GM23338 (cell line): ENCODE data around the gene COL25A1. TPM values are rescaled to one million over a fixed set of nuclear protein-coding genes. Genes with fewer than 3 reads are reported as not detected.

Source experiments
- ATAC-seq: fragments of 200-7000 bp; cut with Tn5 transposase; 3 replicates; pipeline ENCODE4 v1.9.1; 2020
- DNase-seq: peaks from one replicate; pipeline ENCODE4 v3.0.0-alpha.2; 2015; ENCODE audit warnings: low spot score
- H2AFZ ChIP-seq: fragments of 200-600 bp; sonication (generic); 2 replicates; pipeline ENCODE4 v1.8.0; 2016; ENCODE audit warnings: antibody characterized with exemption, mild to moderate bottlenecking, moderate library complexity
- H3F3A ChIP-seq: fragments of 200-600 bp; sonication (generic); replicated peaks from 2 replicates; pipeline ENCODE4 v1.8.0; 2017; ENCODE audit warnings: antibody characterized with exemption, mixed run types, low read depth
- H3K27ac ChIP-seq: fragments of 200-600 bp; sonication (generic); 2 replicates; pipeline ENCODE4 v1.6.1; 2016; ENCODE audit warnings: low read depth
- H3K27me3 ChIP-seq: fragments of 200-600 bp; sonication (generic); 2 replicates; pipeline ENCODE4 v1.8.0; 2016; ENCODE audit warnings: mild to moderate bottlenecking, mixed run types, moderate library complexity; ENCODE audit not compliant: insufficient read depth
- H3K36me3 ChIP-seq: fragments of 200-600 bp; sonication (generic); 2 replicates; pipeline ENCODE4 v1.8.0; 2016; ENCODE audit warnings: mild to moderate bottlenecking; ENCODE audit not compliant: insufficient read depth
- H3K4me1 ChIP-seq: fragments of 200-600 bp; sonication (generic); 2 replicates; pipeline ENCODE4 v1.8.0; 2016; ENCODE audit warnings: mild to moderate bottlenecking, moderate library complexity; ENCODE audit not compliant: insufficient read depth
- H3K4me2 ChIP-seq: fragments of 200-600 bp; sonication (generic); 2 replicates; pipeline ENCODE4 v1.7.1; 2017; ENCODE audit warnings: mixed run types
- H3K4me3 ChIP-seq: fragments of 200-600 bp; sonication (generic); 2 replicates; pipeline ENCODE4 v1.6.1; 2016; ENCODE audit warnings: mixed run types
- H3K79me2 ChIP-seq: fragments of 200-600 bp; sonication (generic); replicated peaks from 2 replicates; pipeline ENCODE4 v1.8.0; 2017; ENCODE audit warnings: mild to moderate bottlenecking; ENCODE audit not compliant: insufficient read depth
- H3K9me2 ChIP-seq: fragments of 200-600 bp; sonication (generic); 2 replicates; pipeline ENCODE4 v1.8.0; 2017; ENCODE audit not compliant: insufficient read depth
- H4K20me1 ChIP-seq: fragments of 200-600 bp; sonication (generic); replicated peaks from 2 replicates; pipeline ENCODE4 v1.8.0; 2017; ENCODE audit warnings: mild to moderate bottlenecking; ENCODE audit not compliant: insufficient read depth
- H3K27ac Mint-ChIP-seq: 2 replicates; pipeline ENCODE4 v1.8.0; 2020; ENCODE audit warnings: inconsistent platforms, mild to moderate bottlenecking, moderate library complexity, mixed read lengths
- H3K27me3 Mint-ChIP-seq: 3 replicates; pipeline ENCODE4 v1.8.0; 2022; ENCODE audit warnings: low read depth, mild to moderate bottlenecking, moderate library complexity, mixed read lengths, inconsistent platforms; ENCODE audit not compliant: insufficient read depth, poor library complexity
- H3K36me3 Mint-ChIP-seq: 3 replicates; pipeline ENCODE4 v1.8.0; 2021; ENCODE audit warnings: low read depth, mild to moderate bottlenecking, inconsistent platforms, moderate library complexity, mixed read lengths
- H3K4me1 Mint-ChIP-seq: 3 replicates; pipeline ENCODE4 v1.8.0; 2020; ENCODE audit warnings: mild to moderate bottlenecking, inconsistent platforms, mixed read lengths
- H3K4me3 Mint-ChIP-seq: 3 replicates; pipeline ENCODE4 v1.8.0; 2021; ENCODE audit warnings: moderate library complexity, mild to moderate bottlenecking, inconsistent platforms, mixed read lengths
- H3K9me3 Mint-ChIP-seq: 3 replicates; pipeline ENCODE4 v1.8.0; 2020; ENCODE audit warnings: moderate library complexity, mild to moderate bottlenecking, inconsistent platforms, mixed read lengths
- CREB1 ChIP-seq: fragments of 250-450 bp; sonication (Bioruptor Pico); IDR thresholded peaks from 2 replicates; pipeline ENCODE4 v1.5.0; 2020; ENCODE audit warnings: low read depth, mild to moderate bottlenecking, moderate library complexity
- CTCF ChIP-seq, 2 experiments: fragments of 200-600 bp in 1 of 2; sonication (generic) in 1 of 2; conservative IDR thresholded peaks; 2 replicates each; pipeline versions ENCODE4 v1.5.1 to v1.6.1; 2016 to 2017; ENCODE audit warnings: antibody characterized with exemption in 2 of 2, low read depth in 2 of 2, mild to moderate bottlenecking in 2 of 2, moderate library complexity in 1 of 2
- ETS1 ChIP-seq: IDR thresholded peaks from 2 replicates; pipeline ENCODE4 v1.6.1; 2016; ENCODE audit warnings: antibody characterized with exemption
- EZH2 ChIP-seq: fragments of 200-600 bp; sonication (generic); IDR thresholded peaks from one replicate; pipeline ENCODE4 v1.8.0; 2017; ENCODE audit warnings: antibody characterized with exemption, mild to moderate bottlenecking, low read depth; ENCODE audit not compliant: unreplicated experiment
- EZH2phosphoT487 ChIP-seq: fragments of 200-600 bp; sonication (generic); IDR thresholded peaks from one replicate; pipeline ENCODE4 v1.8.1; 2018; ENCODE audit warnings: antibody characterized with exemption; ENCODE audit not compliant: unreplicated experiment
- JUNB ChIP-seq: IDR thresholded peaks from one replicate; pipeline ENCODE4 v1.6.1; 2016; ENCODE audit warnings: antibody characterized with exemption; ENCODE audit not compliant: unreplicated experiment
- NANOG ChIP-seq: IDR thresholded peaks from 2 replicates; pipeline ENCODE4 v1.6.1; 2016; ENCODE audit warnings: antibody characterized with exemption, borderline replicate concordance
- POLR2AphosphoS5 ChIP-seq: IDR thresholded peaks from 2 replicates; pipeline ENCODE4 v1.6.1; 2016; ENCODE audit warnings: antibody characterized with exemption, low read depth
- STAT1 ChIP-seq: IDR thresholded peaks from one replicate; pipeline ENCODE4 v1.6.1; 2016; ENCODE audit warnings: antibody characterized with exemption; ENCODE audit not compliant: unreplicated experiment
- ZNF114 ChIP-seq: fragments of 250-450 bp; sonication (Bioruptor Pico); IDR thresholded peaks from 2 replicates; pipeline ENCODE4 v1.5.0; 2020; ENCODE audit warnings: mild to moderate bottlenecking, moderate library complexity
- ZNF331 ChIP-seq: fragments of 250-450 bp; sonication (Bioruptor Pico); IDR thresholded peaks from 2 replicates; pipeline ENCODE4 v1.5.0; 2020; ENCODE audit warnings: low read depth, mild to moderate bottlenecking, moderate library complexity
- polyA plus RNA-seq: library from polyadenylated mRNA; unstranded; fragments of >200 nt; fragmentation: Nextera tagmentation; extraction: Ambion mirVana; gene quantifications from 2 replicates; pipeline ENCODE4 v1.2.1, GENCODE V29; 2016
- total RNA-seq: library from RNA; depleted of rRNA; stranded (reverse); fragments of >200 nt; shearing (Covaris generic); gene quantifications from 2 replicates; pipeline ENCODE4 v1.2.3, GENCODE V29; 2014
- TF ChIP-seq, protein P1 (sequence below): IDR thresholded peaks from one replicate; pipeline ENCODE4 v1.6.1; 2018; ENCODE audit warnings: antibody characterized with exemption; ENCODE audit not compliant: unreplicated experiment
- TF ChIP-seq, protein P2 (sequence below): fragments of 250-450 bp; sonication (Bioruptor Pico); IDR thresholded peaks from 2 replicates; pipeline ENCODE4 v1.5.0; 2020; ENCODE audit warnings: mild to moderate bottlenecking, moderate library complexity

Gene COL25A1
- total and polyA plus RNA-seq, 2 experiments from 2014 or later: 3.9 to 5.6 TPM

GRCh38 chr4:108830509-108831244 lies 471.8 kb downstream of the COL25A1 start:
- Histone ChIP-seq H3K27ac (no peak overlapping the region), H4K20me1 (no peaks in the 10 kb centered on the region), H3K36me3 (no peaks in the 10 kb centered on the region), H3K27me3 (no peaks in the 10 kb centered on the region), H2AFZ (no peak overlapping the region), H3K9me2 (no peaks in the 10 kb centered on the region), H3K4me3 (no peak overlapping the region), H3F3A (no peaks in the 10 kb centered on the region), H3K4me2 (no peak overlapping the region), H3K79me2 (no peaks in the 10 kb centered on the region), H3K4me1 (no peaks in the 10 kb centered on the region)
- Mint-ChIP-seq H3K4me3 (no peak overlapping the region), H3K36me3 (no peaks in the 10 kb centered on the region), H3K9me3 (no peaks in the 10 kb centered on the region), H3K27me3 (no peaks in the 10 kb centered on the region), H3K4me1 (no peaks in the 10 kb centered on the region), H3K27ac (no peak overlapping the region)
- TF ChIP-seq STAT1 (no peak), CTCF (conservative IDR thresholded peaks at IDR 0.05; ENCODE audit: low read depth in 2 of 2) (no peak), CREB1 (CRISPR knock-in tag) (no peak), JUNB (no peak), ZNF331 (CRISPR knock-in tag) (no peak), EZH2 (no peak), EZH2phosphoT487 (no peak), POLR2AphosphoS5 (no peak), ETS1 (no peak), NANOG (no peak), ZNF114 (CRISPR knock-in tag) (no peak)
- TF ChIP-seq, protein P1, sequence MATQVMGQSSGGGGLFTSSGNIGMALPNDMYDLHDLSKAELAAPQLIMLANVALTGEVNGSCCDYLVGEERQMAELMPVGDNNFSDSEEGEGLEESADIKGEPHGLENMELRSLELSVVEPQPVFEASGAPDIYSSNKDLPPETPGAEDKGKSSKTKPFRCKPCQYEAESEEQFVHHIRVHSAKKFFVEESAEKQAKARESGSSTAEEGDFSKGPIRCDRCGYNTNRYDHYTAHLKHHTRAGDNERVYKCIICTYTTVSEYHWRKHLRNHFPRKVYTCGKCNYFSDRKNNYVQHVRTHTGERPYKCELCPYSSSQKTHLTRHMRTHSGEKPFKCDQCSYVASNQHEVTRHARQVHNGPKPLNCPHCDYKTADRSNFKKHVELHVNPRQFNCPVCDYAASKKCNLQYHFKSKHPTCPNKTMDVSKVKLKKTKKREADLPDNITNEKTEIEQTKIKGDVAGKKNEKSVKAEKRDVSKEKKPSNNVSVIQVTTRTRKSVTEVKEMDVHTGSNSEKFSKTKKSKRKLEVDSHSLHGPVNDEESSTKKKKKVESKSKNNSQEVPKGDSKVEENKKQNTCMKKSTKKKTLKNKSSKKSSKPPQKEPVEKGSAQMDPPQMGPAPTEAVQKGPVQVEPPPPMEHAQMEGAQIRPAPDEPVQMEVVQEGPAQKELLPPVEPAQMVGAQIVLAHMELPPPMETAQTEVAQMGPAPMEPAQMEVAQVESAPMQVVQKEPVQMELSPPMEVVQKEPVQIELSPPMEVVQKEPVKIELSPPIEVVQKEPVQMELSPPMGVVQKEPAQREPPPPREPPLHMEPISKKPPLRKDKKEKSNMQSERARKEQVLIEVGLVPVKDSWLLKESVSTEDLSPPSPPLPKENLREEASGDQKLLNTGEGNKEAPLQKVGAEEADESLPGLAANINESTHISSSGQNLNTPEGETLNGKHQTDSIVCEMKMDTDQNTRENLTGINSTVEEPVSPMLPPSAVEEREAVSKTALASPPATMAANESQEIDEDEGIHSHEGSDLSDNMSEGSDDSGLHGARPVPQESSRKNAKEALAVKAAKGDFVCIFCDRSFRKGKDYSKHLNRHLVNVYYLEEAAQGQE: no peak
- TF ChIP-seq, protein P2, sequence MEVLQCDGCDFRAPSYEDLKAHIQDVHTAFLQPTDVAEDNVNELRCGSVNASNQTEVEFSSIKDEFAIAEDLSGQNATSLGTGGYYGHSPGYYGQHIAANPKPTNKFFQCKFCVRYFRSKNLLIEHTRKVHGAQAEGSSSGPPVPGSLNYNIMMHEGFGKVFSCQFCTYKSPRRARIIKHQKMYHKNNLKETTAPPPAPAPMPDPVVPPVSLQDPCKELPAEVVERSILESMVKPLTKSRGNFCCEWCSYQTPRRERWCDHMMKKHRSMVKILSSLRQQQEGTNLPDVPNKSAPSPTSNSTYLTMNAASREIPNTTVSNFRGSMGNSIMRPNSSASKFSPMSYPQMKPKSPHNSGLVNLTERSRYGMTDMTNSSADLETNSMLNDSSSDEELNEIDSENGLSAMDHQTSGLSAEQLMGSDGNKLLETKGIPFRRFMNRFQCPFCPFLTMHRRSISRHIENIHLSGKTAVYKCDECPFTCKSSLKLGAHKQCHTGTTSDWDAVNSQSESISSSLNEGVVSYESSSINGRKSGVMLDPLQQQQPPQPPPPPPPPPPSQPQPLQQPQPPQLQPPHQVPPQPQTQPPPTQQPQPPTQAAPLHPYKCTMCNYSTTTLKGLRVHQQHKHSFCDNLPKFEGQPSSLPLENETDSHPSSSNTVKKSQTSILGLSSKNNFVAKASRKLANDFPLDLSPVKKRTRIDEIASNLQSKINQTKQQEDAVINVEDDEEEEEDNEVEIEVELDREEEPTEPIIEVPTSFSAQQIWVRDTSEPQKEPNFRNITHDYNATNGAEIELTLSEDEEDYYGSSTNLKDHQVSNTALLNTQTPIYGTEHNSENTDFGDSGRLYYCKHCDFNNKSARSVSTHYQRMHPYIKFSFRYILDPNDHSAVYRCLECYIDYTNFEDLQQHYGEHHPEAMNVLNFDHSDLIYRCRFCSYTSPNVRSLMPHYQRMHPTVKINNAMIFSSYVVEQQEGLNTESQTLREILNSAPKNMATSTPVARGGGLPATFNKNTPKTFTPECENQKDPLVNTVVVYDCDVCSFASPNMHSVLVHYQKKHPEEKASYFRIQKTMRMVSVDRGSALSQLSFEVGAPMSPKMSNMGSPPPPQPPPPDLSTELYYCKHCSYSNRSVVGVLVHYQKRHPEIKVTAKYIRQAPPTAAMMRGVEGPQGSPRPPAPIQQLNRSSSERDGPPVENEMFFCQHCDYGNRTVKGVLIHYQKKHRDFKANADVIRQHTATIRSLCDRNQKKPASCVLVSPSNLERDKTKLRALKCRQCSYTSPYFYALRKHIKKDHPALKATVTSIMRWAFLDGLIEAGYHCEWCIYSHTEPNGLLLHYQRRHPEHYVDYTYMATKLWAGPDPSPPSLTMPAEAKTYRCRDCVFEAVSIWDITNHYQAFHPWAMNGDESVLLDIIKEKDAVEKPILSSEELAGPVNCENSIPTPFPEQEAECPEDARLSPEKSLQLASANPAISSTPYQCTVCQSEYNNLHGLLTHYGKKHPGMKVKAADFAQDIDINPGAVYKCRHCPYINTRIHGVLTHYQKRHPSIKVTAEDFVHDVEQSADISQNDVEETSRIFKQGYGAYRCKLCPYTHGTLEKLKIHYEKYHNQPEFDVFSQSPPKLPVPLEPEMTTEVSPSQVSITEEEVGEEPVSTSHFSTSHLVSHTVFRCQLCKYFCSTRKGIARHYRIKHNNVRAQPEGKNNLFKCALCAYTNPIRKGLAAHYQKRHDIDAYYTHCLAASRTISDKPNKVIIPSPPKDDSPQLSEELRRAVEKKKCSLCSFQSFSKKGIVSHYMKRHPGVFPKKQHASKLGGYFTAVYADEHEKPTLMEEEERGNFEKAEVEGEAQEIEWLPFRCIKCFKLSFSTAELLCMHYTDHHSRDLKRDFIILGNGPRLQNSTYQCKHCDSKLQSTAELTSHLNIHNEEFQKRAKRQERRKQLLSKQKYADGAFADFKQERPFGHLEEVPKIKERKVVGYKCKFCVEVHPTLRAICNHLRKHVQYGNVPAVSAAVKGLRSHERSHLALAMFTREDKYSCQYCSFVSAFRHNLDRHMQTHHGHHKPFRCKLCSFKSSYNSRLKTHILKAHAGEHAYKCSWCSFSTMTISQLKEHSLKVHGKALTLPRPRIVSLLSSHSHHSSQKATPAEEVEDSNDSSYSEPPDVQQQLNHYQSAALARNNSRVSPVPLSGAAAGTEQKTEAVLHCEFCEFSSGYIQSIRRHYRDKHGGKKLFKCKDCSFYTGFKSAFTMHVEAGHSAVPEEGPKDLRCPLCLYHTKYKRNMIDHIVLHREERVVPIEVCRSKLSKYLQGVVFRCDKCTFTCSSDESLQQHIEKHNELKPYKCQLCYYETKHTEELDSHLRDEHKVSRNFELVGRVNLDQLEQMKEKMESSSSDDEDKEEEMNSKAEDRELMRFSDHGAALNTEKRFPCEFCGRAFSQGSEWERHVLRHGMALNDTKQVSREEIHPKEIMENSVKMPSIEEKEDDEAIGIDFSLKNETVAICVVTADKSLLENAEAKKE (CRISPR knock-in tag): no peak
- ATAC-seq (no peak), DNase-seq (no peak)
